HG03045 (cell line): ENCODE measurements around the gene ZNF469.

Experiments used
- ATAC-seq: cut with Tn5 transposase; IDR thresholded peaks from one replicate; pipeline ENCODE4 v1.9.1; 2021; ENCODE audit warnings: mild to moderate bottlenecking, moderate library complexity; ENCODE audit not compliant: unreplicated experiment

ZNF469 gene, protein sequence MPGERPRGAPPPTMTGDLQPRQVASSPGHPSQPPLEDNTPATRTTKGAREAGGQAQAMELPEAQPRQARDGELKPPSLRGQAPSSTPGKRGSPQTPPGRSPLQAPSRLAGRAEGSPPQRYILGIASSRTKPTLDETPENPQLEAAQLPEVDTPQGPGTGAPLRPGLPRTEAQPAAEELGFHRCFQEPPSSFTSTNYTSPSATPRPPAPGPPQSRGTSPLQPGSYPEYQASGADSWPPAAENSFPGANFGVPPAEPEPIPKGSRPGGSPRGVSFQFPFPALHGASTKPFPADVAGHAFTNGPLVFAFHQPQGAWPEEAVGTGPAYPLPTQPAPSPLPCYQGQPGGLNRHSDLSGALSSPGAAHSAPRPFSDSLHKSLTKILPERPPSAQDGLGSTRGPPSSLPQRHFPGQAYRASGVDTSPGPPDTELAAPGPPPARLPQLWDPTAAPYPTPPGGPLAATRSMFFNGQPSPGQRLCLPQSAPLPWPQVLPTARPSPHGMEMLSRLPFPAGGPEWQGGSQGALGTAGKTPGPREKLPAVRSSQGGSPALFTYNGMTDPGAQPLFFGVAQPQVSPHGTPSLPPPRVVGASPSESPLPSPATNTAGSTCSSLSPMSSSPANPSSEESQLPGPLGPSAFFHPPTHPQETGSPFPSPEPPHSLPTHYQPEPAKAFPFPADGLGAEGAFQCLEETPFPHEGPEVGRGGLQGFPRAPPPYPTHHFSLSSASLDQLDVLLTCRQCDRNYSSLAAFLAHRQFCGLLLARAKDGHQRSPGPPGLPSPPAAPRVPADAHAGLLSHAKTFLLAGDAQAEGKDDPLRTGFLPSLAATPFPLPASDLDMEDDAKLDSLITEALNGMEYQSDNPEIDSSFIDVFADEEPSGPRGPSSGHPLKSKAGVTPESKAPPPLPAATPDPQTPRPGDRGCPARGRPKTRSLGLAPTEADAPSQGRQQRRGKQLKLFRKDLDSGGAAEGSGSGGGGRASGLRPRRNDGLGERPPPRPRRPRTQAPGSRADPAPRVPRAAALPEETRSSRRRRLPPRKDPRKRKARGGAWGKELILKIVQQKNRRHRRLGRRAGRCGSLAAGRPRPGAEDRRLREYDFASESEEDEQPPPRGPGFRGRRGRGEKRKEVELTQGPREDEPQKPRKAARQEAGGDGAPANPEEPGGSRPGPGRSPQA (N-terminal part only)

DNA sequence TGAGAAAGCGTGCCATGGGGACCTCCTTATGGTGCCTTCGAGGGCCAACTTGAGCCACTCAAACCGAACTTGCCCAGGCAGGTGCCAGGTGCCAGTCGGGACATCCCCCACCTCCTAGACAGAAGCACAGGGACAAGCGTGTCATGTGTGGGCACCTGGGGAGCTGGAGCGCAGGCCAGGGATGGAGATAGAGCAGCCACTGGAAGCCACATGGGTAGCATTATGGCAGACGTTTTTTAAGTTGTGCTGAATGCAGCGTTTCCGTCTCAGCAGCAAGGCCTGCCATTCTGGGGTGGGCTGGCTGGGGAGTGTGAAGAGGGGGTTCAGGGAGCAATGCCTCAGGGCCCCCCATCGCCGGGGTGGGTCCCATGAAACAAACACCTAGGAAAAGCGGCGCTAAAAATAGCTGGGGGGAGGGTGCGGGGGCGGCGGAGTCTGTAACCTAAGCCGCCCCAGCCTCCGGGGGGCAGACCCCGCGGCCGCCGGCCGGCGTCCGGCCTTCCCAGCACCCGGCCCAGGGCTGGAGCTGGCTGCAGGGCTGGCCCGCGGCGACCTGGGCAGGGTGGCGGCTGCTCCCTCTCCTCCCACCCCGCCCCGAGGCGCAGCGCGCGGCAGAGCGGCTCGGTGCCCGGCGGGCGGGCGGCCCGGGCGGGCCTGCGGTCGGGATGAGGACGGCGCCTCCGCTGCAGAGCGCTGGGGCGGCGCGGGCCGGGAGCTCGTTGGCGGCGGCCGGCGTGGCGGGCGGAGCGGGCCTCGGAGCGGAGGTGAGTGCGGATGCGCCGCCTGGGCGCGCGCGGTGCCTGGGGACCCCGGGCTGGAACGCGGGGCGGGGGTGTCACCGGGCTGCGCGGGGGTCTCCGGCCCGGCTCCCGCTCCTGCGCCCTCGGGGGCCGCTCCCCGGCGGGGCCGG is at the start of gene ZNF469:
Gene ZNF469 (plus strand): TSS at position 469 of the 910 bp plus-strand sequence. CDS start 44,512 bp downstream, outside the sequence.
- no peak for ATAC-seq

DNA sequence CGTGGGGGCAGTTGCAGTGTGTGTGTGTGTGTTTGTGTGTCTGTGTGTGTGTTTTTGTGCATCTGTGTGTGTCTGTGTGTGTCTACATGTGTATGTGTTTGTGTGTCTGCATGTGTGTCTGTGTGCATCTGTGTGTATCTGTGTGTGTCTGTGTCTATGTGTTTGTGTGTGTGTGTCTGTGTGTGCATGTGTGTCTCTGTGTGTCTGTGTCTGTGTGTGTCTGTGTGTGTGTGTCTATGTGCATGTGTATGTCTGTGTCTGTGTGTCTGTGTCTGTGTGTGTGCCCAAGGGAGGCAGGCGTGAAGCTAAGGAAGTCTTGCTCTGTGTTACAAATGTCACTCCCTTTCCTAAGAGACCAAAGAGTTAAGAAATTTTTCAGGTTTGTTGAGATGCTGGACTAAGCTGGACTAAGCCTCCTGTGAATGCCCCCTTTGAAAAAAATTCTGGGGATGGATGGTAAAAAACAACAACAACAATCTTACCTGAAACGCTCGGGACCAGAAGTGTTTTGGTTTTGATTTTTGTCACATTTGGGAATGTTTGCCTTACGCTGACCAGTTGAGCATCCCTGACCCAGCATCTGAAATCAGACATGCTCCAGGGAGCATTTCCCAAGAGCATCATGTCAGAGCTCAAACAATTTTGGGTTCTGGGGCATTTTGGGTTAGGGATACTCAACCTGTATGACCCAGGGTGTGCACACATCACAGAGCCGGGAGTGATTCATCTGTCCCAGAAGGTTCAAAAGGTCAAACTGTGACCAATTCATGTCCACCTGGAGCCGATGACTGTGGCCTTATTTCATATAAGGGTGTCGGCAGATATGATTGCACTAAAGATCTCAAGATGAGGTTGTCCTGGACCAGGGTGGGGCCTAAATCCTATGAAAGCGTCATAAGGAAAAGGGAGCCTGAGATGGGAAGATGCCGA is 48.6 kb upstream of the ZNF469 start:
- no peak for ATAC-seq

DNA sequence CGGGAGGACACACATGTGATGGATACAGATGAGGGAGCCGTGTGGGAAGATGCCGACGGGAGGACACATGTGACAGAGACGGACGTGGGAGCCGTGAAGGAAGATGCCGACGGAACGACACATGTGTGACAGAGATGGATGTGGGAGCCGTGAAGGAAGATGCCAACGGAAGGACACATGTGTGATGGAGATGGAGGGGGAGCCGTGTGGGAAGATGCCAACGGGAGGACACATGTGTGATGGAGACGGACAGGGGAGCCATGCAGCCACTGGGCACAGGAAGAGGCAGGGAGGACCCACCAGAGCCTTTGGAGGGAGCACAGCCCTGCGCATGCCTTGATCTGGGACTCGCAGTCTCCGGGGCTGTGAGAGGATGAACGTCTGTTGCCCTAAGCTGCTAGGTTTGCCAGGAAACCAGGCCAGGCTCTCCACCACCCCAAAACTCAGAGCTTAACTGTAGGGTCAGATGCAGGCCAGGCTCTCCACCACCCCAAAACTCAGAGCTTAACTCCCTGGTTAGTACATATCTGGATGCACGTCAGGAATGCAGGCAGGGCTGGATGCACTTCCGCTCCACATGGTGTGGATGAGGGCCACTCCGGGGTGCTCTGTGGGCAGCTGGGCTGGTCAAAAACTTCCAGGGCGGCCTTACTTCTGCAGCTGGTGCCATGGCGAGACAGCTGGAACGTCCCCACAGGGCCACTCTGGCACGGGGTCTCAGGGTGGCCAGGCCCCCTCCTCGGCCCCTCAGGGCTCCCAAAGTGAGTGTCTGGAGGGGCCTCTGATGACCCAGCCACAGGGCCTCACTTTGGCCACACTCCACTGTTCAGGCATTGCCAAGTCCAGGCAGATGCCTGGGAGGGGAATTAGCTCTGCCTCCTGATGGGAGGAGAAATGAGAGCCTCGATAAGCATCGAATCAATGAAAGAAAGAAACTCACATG is 47.7 kb upstream of the ZNF469 start:
- ATAC-seq: no peak

DNA sequence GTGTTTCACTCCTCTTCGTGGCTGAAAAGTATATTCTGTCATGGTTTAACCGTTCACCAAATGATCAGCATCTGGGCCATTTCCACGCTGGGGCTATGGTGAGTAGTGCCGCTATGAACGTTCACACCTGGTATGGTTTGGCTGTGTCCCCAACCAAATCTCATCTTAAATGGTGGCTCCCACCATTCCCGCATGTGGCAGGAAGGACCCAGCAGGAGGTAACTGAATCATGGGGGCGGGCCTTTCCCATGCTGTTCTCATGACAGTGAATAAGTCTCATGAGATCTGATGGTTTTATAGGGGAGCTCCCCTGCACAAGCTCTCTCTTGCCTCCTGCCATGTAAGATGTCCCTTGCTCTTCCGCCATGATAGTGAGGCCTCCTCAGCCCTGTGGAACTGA is 45.7 kb upstream of the ZNF469 start:
- no peak for ATAC-seq

DNA sequence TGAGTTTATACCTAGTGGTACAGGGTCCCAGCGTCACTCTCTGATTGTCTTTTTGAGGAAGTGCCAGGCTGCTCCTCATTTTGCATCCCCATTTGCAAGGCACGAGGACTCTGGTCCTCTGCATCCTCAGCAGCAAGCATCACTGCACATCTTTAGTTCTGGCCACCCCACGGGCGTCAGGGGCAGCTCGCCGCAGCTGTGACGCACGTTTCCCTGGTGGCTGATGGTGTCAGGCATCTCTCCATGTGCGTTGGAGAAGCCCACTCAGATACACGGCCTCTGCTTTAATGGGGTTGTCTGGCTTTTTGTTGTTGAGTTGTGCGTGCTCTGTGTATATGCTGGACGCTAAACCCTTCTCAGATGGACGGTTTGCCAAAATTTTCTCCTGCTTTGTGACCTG is 45.2 kb upstream of the ZNF469 start:
- ATAC-seq: no peak

DNA sequence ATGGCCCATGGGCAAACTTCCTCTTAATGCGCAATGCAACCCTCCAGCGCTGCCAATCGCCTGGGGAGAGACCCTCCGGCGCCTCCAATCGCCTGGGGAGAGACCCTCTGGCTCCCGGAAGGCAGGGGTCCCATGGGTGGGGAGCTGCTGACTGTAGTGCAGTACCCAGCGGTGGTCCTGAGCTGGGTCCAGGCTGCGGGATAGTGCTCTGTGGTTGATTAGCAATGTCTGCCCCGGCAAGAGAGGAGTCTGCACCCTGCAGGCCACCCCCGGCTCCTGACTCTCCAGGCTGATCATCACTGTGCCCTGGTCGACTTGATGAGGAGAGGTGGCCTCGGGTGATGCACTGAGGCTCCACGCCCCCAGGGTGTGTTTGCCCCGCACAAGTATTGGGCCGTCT is 44.6 kb upstream of the ZNF469 start:
- no peak for ATAC-seq

DNA sequence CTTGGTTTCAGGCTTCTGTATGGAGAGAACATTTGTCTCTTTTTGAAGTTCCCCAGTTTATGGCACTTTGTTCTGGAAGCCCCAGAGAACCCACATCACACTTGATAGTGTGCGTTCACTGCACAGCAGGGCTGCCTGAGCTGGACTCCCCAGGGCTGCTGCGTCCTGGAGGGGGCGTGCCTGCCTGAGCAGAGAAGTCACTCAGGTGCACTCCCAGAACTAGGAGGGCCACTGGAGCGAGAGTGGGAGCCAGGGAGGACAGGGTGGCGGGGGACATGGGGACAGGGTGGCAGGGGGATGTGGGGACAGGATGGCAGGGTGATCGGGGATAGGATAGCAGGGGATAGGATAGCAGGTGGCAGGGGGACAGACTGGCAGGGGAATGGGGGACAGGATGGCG is 43.9 kb upstream of the ZNF469 start:
- no peak for ATAC-seq

DNA sequence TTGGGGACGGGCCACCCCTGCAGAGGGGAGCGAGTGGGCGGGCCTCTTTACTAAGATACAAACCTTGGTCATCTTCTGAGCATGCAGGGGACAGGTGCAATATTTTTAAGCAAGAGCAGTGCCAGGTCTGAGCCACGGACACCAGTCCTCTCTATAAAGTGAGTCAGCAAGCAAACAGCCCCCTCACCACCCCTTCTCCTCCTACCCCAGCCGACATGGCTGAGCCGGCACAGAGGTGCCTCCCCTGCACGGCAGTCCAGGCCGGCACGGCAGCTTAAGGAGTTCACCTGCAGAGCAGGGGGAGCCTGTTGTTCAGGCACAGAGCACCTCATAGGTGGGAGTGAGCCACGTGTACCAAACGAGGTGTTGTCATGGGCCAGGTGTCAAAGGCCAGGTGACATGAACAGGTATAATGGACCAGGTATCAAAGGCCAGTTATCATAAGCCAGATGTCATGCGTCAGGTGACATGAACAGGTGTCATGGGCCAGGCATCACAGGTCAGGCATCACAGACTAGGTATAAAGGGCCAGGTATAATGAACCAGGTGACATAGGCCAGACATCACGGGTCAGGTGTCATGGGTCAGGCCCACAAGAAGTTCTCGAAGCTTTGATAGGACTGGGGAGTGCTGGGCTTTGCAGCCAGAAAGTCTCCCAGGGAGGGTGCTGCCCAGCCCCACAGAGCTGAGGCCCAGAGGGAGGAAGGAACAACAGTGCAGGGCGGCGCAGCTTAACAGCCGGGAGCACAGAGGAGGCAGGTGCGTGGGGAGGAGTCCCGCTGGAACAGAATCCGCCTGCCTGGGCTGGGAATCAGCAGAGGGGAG is 42.6 kb upstream of the ZNF469 start:
- ATAC-seq: no peak

DNA sequence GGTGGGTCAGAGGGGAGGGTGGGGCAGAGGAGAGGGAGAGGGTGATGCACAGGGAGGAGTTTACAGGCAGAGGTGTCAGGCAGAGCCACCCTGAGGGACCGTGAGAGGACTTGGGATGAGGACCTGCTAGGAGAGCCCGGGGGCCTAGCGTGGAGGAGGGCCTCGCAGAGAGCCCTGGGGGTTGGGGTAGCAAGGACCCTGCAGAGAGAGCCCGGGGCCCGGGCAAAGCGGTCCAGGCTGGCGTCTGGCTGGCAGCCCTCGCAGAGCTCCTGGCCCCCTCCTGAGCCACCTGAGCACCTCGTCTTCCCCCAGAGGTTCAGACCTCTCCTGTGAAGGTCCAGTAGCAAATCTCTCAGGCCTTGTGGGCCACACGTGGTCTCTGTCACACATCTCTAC is 42.0 kb upstream of the ZNF469 start:
- ATAC-seq: no peak

DNA sequence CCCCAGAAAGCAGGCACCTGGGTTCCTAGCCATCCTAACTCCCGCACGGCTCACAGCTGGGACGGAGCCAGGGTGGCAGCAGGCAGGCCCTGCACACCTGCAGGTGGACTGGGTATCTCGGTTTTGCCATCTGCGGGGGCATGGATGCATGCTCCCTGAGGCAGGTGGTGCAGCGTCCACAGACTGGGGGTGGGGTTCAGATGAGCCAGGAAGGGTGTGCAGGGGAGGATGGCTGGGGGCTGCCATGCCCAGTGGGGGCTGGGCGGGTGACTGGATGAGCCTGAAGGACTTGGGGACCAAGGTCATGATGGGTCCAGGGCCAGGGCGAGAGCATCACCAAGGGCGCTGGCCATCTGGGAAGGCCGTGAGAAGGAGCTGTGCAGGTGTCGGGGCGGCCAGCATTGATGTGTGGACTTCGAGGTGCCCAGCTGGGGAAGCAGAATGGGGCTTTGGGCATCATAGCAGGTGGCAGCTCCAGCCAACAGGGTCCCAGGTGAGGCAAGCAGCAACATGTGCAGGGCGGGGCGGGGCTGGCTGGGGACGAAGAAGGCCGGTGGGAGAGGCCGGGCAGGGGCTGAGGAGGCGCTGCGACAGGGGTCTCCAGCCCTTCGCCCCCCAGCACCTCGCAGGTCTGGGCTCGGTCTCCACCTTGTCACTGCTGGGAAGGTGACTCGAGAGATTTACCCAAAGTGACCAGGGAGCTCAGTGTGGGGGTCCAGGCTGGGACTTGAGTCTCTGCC is 41.0 kb upstream of the ZNF469 start:
- no peak for ATAC-seq

DNA sequence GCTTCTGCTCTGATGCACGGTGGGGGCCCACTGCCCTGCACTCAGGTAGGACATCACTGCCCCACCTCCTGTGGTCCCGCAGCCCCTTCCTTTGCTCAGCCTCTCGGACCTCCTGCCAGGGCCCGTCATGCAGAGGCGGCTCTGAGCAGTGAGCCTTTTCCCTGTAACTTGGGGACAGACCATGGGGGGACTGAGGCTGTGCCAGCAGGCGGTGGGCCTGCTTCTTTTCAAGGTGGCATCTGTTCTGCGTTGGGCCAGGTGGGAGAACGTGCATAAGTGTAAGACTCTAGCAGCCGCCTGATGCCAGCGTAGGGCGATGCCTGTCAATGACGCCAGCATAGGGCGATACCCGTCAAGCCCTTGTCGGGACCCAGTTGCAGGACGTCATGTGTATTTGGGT is 40.3 kb upstream of the ZNF469 start:
- ATAC-seq: no peak

DNA sequence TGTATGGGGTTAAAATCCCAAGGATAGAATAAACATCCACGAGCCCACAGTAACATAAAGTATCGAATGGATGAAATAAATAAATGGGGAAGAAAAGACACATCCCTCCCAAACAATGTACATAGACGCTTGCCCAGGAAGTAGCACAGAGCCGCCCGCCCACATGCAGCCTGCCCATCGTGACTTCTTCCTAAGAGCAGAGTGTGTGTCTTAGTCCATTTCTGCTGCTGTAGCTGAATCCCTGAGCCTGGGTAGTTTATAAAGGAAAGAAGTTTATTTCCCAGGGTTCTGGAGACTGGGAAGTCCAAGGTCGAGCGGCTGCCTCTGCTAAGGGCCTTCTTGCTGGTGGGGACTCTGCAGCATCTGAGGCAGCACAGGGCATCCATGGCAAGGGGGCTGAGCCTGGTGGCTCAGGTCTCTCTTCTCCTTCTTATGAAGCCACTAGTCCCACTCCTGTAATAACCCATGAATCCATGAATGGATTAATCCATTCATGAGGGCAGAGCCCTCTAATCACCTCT is 39.4 kb upstream of the ZNF469 start:
- no peak for ATAC-seq

DNA sequence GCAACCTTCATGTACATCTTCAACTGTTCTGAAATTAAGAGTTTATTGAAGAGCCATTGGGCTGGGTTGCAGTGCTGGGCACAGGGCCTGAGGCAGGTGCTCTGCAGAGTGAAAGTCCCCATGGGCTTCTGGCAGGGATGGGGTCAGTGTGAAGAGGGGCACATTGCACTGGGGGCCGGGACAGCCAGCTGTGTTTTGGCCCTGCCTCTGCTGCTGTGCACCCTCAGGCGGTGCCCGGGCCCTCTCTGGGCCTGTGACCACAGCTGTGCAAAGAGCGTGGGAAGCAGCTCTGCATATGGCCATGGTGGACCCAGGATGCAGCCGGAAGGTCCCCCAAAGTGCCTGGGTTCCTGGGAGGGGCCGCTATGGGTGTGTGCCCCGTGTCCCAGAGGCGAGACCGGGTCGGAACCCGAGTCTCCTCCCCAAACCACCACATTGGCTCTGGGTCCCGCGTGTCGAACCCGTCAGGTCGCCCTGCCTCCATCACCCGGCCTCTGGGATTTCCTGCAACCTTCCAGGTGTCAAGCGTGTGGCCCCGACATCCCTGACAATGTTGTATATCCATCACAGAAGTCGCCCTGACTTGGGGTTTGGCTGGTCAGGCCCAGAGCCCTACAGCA is 38.2 kb upstream of the ZNF469 start:
- no peak for ATAC-seq

DNA sequence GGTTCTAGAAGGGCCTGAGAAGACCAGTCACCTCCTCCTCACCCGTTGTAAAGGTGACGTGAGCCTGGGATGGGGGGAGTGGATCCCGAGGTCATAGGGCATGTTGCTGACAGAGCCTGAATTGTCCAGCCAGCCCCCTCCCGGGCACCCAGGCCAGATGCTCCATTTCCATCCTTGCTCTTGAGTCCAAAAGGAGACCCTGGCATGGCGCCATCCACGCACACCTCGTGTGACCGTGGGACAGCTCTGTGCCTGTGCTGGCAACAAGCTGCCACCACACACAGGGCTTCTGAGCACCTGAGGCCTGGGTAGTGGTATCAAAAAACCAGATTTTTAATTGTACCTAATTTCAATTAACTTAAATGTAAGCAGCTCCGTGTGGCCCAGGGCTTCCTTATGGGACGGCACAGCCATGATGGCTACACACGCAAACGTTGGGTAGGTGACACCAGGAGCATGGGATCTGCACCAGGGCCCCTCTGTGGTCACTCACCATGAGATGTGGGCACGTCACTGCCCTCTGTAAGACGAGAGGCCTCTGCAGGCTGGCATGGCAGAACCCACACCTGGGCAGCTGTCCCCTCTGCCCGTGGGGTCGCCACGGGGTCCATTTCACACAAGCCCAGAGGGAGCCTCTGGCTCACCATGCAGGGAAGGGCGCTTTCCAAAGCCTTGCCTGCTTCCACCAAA is 37.6 kb upstream of the ZNF469 start:
- ATAC-seq: no peak
